Lung (tissue), 12 donors: ENCODE data around the gene FOXN3. TPM values are rescaled to one million over a fixed set of nuclear protein-coding genes. Genes with fewer than 3 reads are reported as not detected.
A peak's percentile ranks its signal among the peaks of the same experiment; 100 is the strongest.

Experiments
- ATAC-seq: fragments of 200-7000 bp; cut with Tn5 transposase; one replicate; pipeline ENCODE4 v1.9.1; 2020; ENCODE audit warnings: moderate number of reproducible peaks; ENCODE audit not compliant: insufficient read depth, low FRiP score
- DNase-seq, 3 donors: peaks; one replicate each; pipeline ENCODE4 v3.0.0-alpha.2; 2013 to 2017
- H3K27ac ChIP-seq, 2 donors: one replicate each; pipeline ENCODE4 v1.5.1; 2013; ENCODE audit warnings: mild to moderate bottlenecking in 2 of 2, moderate library complexity in 2 of 2, control low read depth in 1 of 2, inconsistent platforms in 1 of 2, low read depth in 1 of 2, low read length in 1 of 2
- H3K27me3 ChIP-seq, 3 donors: one replicate each; pipeline ENCODE4 v1.5.1; 2013; ENCODE audit warnings: low read length in 2 of 3; ENCODE audit not compliant: control insufficient read depth in 3 of 3, insufficient read depth in 3 of 3
- H3K36me3 ChIP-seq, 4 donors: one replicate each; pipeline ENCODE4 v1.5.1; 2013; ENCODE audit warnings: low read length in 4 of 4, mild to moderate bottlenecking in 1 of 4, moderate library complexity in 1 of 4; ENCODE audit not compliant: control insufficient read depth in 4 of 4, insufficient read depth in 4 of 4
- H3K4me1 ChIP-seq, 5 donors: one replicate each; pipeline ENCODE4 v1.5.1; 2013; ENCODE audit warnings: low read length in 5 of 5, mild to moderate bottlenecking in 2 of 5, moderate library complexity in 1 of 5; ENCODE audit not compliant: control insufficient read depth in 5 of 5, insufficient read depth in 5 of 5
- H3K4me3 ChIP-seq: one replicate; pipeline ENCODE4 v1.5.1; 2013; ENCODE audit warnings: mild to moderate bottlenecking, control low read depth, moderate library complexity
- H3K9ac ChIP-seq, 2 donors: one replicate each; pipeline ENCODE4 v1.5.1; 2013; ENCODE audit warnings: low read length in 2 of 2, control low read depth in 1 of 2; ENCODE audit not compliant: insufficient read depth in 1 of 2
- H3K9me3 ChIP-seq, 4 donors: one replicate each; pipeline ENCODE4 v1.5.1; 2013; ENCODE audit warnings: low read length in 3 of 4, mild to moderate bottlenecking in 1 of 4, moderate library complexity in 1 of 4; ENCODE audit not compliant: control insufficient read depth in 4 of 4, insufficient read depth in 3 of 4
- CTCF ChIP-seq: IDR thresholded peaks from 2 replicates; pipeline ENCODE4 v1.5.1; 2012; ENCODE audit warnings: mild to moderate bottlenecking; ENCODE audit errors: control extremely low read depth, extremely low read depth
- WGBS, 2 donors: extraction: QIAGEN DNeasy Blood & Tissue Kit; methylation state at CpG; one replicate each; pipeline ENCODE4 v1.1.7; 2013; 5-methylcytosine and 5-hydroxymethylcytosine counted together
- polyA plus RNA-seq, 2 donors: library from polyadenylated mRNA; stranded (reverse); fragments of 200-250 nt; gene quantifications; one replicate each; pipeline ENCODE4 v1.2.1, GENCODE V29; 2013
- total RNA-seq, 2 donors: library from RNA; depleted of rRNA in 1 of 2; stranded (reverse); fragments of >200 nt in 1 of 2; gene quantifications; one replicate each; pipeline ENCODE4 v1.2.1, GENCODE V29; 2014 to 2021
- donor health status: control.
- donor health status: control.
- donor health status: Bipolar disorder and iron deficiency.
- donor health status: healthy.
- donor health status: DM: yes; HTN: yes; CAD: no.

FOXN3 gene
- total and polyA plus RNA-seq, 4 donors, result 12.7 to 69.7 (median 34.9) TPM

GRCh38 chr14:89392181-89392580, 24.9 kb downstream of the FOXN3 start:
- Histone ChIP-seq H3K4me3 (no peak overlapping the region), H3K36me3 (peaks cover 0 to 2% (median 0%) of the 10 kb centered on the region in 4 donors), H3K9ac (no peak overlapping the region), H3K27ac (no peak overlapping the region), H3K9me3 (no peaks in the 10 kb centered on the region), H3K4me1 (peaks cover 0 to 11% (median 0%) of the 10 kb centered on the region in 5 donors), H3K27me3 (no peaks in the 10 kb centered on the region)
- WGBS, 2 donors, result 71 to 74% methylated on average over 4 to 5 of the region's 5 CpGs
- no peak for TF ChIP-seq CTCF
- DNase-seq (no peak), ATAC-seq (no peak)

DNA sequence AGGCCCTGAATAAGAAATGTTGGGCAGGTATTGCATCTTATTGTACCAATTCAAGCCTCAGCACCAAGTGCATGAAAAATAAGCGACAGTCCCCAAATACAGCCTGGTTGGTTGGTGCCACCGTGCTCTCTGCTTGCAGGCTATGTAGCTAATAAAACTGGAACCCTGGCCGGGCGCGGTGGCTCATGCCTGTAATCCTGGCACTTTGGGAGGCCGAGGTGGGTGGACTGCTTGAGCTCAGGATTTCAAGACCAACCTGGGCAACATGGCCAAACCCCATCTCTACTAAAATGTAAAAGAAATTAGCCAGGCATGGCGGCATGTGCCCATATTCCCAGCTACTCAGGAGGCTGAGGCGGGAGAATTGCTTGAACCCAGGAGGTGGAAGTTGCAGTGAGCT, 25.5 kb downstream of the FOXN3 start:
- Histone ChIP-seq H3K36me3 (peaks cover 0 to 2% (median 0%) of the 10 kb centered on the region in 4 donors), H3K9me3 (no peaks in the 10 kb centered on the region), H3K4me3 (no peak overlapping the region), H3K9ac (no peak overlapping the region), H3K27me3 (no peaks in the 10 kb centered on the region), H3K27ac (peak overlapping the region in 1 of 2 donors; percentile 30), H3K4me1 (peaks cover 0 to 11% (median 0%) of the 10 kb centered on the region in 5 donors)
- ATAC-seq (no peak), DNase-seq (no peak)
- TF ChIP-seq CTCF, result no peak
- 91 to 98% methylated on average over 8 of the region's 8 CpGs for WGBS, 2 donors

DNA sequence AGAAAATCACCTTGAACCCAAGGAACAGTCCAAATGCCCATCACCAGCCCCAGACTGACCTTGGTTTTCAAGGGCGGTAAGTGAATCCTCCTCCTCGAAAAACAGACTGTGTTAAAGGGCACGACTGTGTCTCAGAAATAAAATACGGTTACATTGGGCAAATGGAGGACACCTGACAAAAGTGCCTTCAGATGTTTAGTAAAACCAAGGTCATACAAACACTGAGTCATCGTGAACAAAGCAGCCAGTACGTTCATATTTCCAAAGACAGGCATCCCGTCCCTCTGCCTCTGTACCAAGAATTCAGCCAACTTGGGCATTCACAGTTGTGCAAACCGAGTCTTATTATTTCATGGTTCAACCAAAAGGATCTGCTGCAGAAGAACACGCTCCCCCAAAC, 25.9 kb downstream of the FOXN3 start:
- no peak overlapping the region for H3K9ac ChIP-seq
- no peak for ATAC-seq
- 90 to 93% methylated on average over 9 of the region's 9 CpGs for WGBS, 2 donors
- peaks cover 0 to 2% (median 0%) of the 10 kb centered on the region in 4 donors for H3K36me3 ChIP-seq
- peak overlapping the region in 1 of 2 donors; percentile 70 for H3K27ac ChIP-seq
- H3K4me3 ChIP-seq, result no peak overlapping the region
- H3K27me3 ChIP-seq, result no peaks in the 10 kb centered on the region
- TF ChIP-seq CTCF, result no peak
- no peaks in the 10 kb centered on the region for H3K9me3 ChIP-seq
- peaks cover 0 to 11% (median under 1%) of the 10 kb centered on the region in 5 donors for H3K4me1 ChIP-seq
- DNase-seq, result no peak

DNA sequence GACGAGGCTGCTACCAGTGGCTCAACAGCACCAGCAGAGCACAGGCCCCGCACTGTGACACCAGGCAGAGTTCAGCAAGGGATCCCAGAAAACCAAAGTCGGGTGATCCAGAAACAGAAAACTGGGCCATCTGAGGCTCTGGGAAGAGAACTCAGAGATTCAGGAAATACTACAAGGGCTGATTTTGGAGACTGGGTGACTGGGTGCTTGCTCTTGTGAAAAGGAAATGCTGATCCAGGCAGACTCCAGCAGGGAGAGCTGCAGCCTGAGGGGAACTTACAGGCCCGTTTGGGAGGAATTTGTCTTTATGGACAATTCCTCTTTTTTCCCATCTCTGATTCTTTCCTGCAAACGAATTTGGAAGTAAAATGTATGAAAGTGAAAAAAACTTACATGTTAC, 28.2 kb downstream of the FOXN3 start:
- no peak for TF ChIP-seq CTCF
- Histone ChIP-seq H3K27ac (no peak overlapping the region), H3K4me3 (no peak overlapping the region), H3K36me3 (peaks cover 0 to 2% (median 0%) of the 10 kb centered on the region in 4 donors), H3K9me3 (no peaks in the 10 kb centered on the region), H3K27me3 (no peaks in the 10 kb centered on the region), H3K4me1 (peaks cover 0 to 7% (median 7%) of the 10 kb centered on the region in 5 donors), H3K9ac (no peak overlapping the region)
- DNase-seq, result peak in 1 of 3 donors; percentile 32
- no peak for ATAC-seq
- WGBS, 2 donors, result 60 to 64% methylated on average over 5 of the region's 5 CpGs
